ENCODE measurements around the gene TCF19. TPM values are rescaled to one million over a fixed set of nuclear protein-coding genes. Genes with fewer than 3 reads are reported as not detected.

TCF19 gene
- polyA plus RNA-seq, 2 of the 4 experiments (the other 2 are of a cell fraction): 7.4 to 11.2 TPM

GRCh38 chr6:31135710-31136109 lies 22.7 kb upstream of the TCF19 start:
- no peak overlapping the region for H3K4me3 ChIP-seq
- H3K9me3 ChIP-seq: no peaks in the 10 kb centered on the region
- no peak overlapping the region for H3K4me2 ChIP-seq
- 84% methylated on average over 10 of the region's 10 CpGs for WGBS (ENCODE audit: missing lambda C conversion rate)
- DNase-seq (ENCODE audit: low read depth in 1 of 2, low spot score in 1 of 2): no peak
- ATAC-seq: no peak
- peaks cover 10% of the 10 kb centered on the region; the same call in 2 of the 3 replicates for H3K4me1 ChIP-seq
- POLR2A ChIA-PET: no interaction called here
- H3K27ac ChIP-seq: no peak overlapping the region
- no peak for TF ChIP-seq TP53 (CRISPR knock-in tag; IDR thresholded peaks at IDR 0.05)
- TF ChIP-seq JUN (IDR thresholded peaks at IDR 0.05): no peak
- CTCF ChIA-PET: interaction anchor here (0.7 to 3.7 kb wide), 5 partner anchors 9 to 898 kb away, joined by 3 to 30 read pairs (median 9); no protein-coding TSS in a partner anchor
- FAIRE-seq: no peak

GRCh38 chr6:31138982-31139381 lies 19.4 kb upstream of the TCF19 start, which contains the start of gene PSORS1C2:
Gene PSORS1C2 (minus strand): TSS chr6:31139066. CDS start chr6:31139026, 40 bp downstream.
- FAIRE-seq (no peak), DNase-seq (ENCODE audit: low read depth in 1 of 2, low spot score in 1 of 2) (no peak), ATAC-seq (no peak)
- Histone ChIP-seq H3K4me3 (no peak within 1 kb of the TSS), H3K4me2 (peak within 1 kb of the TSS; percentile 63), H3K9me3 (no peaks in the 10 kb centered on the region), H3K4me1 (peaks cover 10% of the 10 kb centered on the region; the same call in 2 of the 3 replicates), H3K27ac (peak within 1 kb of the TSS; percentile 32 to 76; a peak in 4 of 6 replicates)
- ChIA-PET POLR2A (no interaction called here), CTCF (interaction anchor here (0.6 to 5.1 kb wide), 10 partner anchors 8 to 411 kb away, joined by 3 to 70 read pairs (median 6); partner anchors contain the start of gene TCF19)
- TF ChIP-seq, protein P1, sequence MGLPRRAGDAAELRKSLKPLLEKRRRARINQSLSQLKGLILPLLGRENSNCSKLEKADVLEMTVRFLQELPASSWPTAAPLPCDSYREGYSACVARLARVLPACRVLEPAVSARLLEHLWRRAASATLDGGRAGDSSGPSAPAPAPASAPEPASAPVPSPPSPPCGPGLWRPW (IDR thresholded peaks at IDR 0.05): no peak
- TF ChIP-seq TFCP2L1 (CRISPR knock-in tag; IDR thresholded peaks at IDR 0.05) (no peak), FOSB (CRISPR knock-in tag; IDR thresholded peaks at IDR 0.05) (no peak), ZNF302 (CRISPR knock-in tag; IDR thresholded peaks at IDR 0.05) (no peak), KDM5A (IDR thresholded peaks at IDR 0.05) (no peak), NPAS2 (CRISPR knock-in tag; IDR thresholded peaks at IDR 0.05; ENCODE audit: borderline replicate concordance) (no peak), GATA3 (IDR thresholded peaks at IDR 0.05; ENCODE audit: borderline replicate concordance) (no peak), EHMT2 (IDR thresholded peaks at IDR 0.05; ENCODE audit: low read depth) (no peak), FOXS1 (CRISPR knock-in tag; IDR thresholded peaks at IDR 0.05) (no peak)
- WGBS (ENCODE audit: missing lambda C conversion rate): 86% methylated on average over 4 of the region's 4 CpGs

GRCh38 chr6:31139599-31139998 lies 18.8 kb upstream of the TCF19 start:
- DNase-seq (ENCODE audit: low read depth in 1 of 2, low spot score in 1 of 2) (peak in 1 of 2 experiments; percentile 22), FAIRE-seq (no peak), ATAC-seq (peak in 1 of 2 experiments; percentile 33; a peak in 3 of 6 replicates)
- Histone ChIP-seq H3K4me1 (peaks cover 10% of the 10 kb centered on the region; the same call in 2 of the 3 replicates), H3K4me3 (no peak overlapping the region), H3K27ac (0 out of 6 replicates have a peak overlapping the region, but pooled peaks of 1 of the 2 experiments have one; percentile 16), H3K9me3 (no peaks in the 10 kb centered on the region), H3K4me2 (peak overlapping the region; percentile 14; the same call in 1 of the 3 replicates)
- CTCF ChIA-PET: interaction anchor here (0.6 to 5.1 kb wide), 4 partner anchors 8 to 55 kb away, joined by 3 to 70 read pairs (median 8); no protein-coding TSS in a partner anchor
- TF ChIP-seq ESRRA (IDR thresholded peaks at IDR 0.05; ENCODE audit: borderline replicate concordance, low read length) (no peak), CBX2 (IDR thresholded peaks at IDR 0.05; ENCODE audit: borderline replicate concordance, low read depth) (no peak), ZNF302 (CRISPR knock-in tag; IDR thresholded peaks at IDR 0.05) (no peak), CBX8 (IDR thresholded peaks at IDR 0.05) (no peak), ELK1 (IDR thresholded peaks at IDR 0.05; ENCODE audit: low read depth, low read length) (no peak), HMGXB4 (CRISPR knock-in tag; IDR thresholded peaks at IDR 0.05; ENCODE audit: borderline replicate concordance) (no peak), SMC3 (IDR thresholded peaks at IDR 0.05) (no peak), MAX (IDR thresholded peaks at IDR 0.05) (no peak), EHF (CRISPR knock-in tag; IDR thresholded peaks at IDR 0.05) (no peak), MYC (IDR thresholded peaks at IDR 0.05; ENCODE audit: borderline replicate concordance, low read length) (no peak), ZSCAN20 (CRISPR knock-in tag; IDR thresholded peaks at IDR 0.05) (no peak), EP300 (IDR thresholded peaks at IDR 0.05) (no peak), HOXA7 (CRISPR knock-in tag; IDR thresholded peaks at IDR 0.05) (no peak), MAZ (IDR thresholded peaks at IDR 0.05; ENCODE audit: borderline replicate concordance, low read depth, low read length) (no peak), RCOR1 (IDR thresholded peaks at IDR 0.05; ENCODE audit: low read depth, low read length) (no peak)
- WGBS (ENCODE audit: missing lambda C conversion rate): 23% methylated on average over 4 of the region's 4 CpGs
- POLR2A ChIA-PET: no interaction called here

Measured in A549 (cell line).